Measurements from ENCODE around the gene AADAT. TPM values are rescaled to one million over a fixed set of nuclear protein-coding genes. Genes with fewer than 3 reads are reported as not detected.

AADAT gene
- total and polyA plus RNA-seq, 7 experiments from 2014 or later = not detected

GRCh38 chr4:170080496-170080895, 9.3 kb downstream of the AADAT start:
- Mint-ChIP-seq H3K27ac (no peak overlapping the region), H3K36me3 (peaks cover 0 to 9% (median 0%) of the 10 kb centered on the region in 5 donors), H3K27me3 (peaks cover 14 to 44% (median 37%) of the 10 kb centered on the region in 5 donors), H3K4me3 (no peak overlapping the region), H3K9me3 (peaks cover 0 to 8% (median 0%) of the 10 kb centered on the region in 11 donors), H3K4me1 (no peaks in the 10 kb centered on the region)
- DNase-seq (no peak), ATAC-seq (no peak)
- Histone ChIP-seq H3K4me3 (ENCODE audit: low read length) (no peak overlapping the region), H3K27ac (ENCODE audit: low read depth, low read length) (no peak overlapping the region), H3K9me3 (ENCODE audit: control insufficient read depth in 2 of 3, low read length in 3 of 3) (no peaks in the 10 kb centered on the region), H3K27me3 (ENCODE audit: control insufficient read depth in 2 of 2, insufficient read depth in 2 of 2, low read length in 2 of 2) (no peaks in the 10 kb centered on the region), H3K4me1 (ENCODE audit: control insufficient read depth in 2 of 2, insufficient read depth in 2 of 2, low read length in 2 of 2) (no peaks in the 10 kb centered on the region), H3K36me3 (ENCODE audit: control insufficient read depth in 2 of 3, insufficient read depth in 3 of 3, low read length in 3 of 3) (no peaks in the 10 kb centered on the region)
- POLR2A ChIA-PET = no interaction called here
- CTCF ChIA-PET = no interaction called here
- intact Hi-C loops (cut with micrococcal nuclease) = no loop called here

DNA sequence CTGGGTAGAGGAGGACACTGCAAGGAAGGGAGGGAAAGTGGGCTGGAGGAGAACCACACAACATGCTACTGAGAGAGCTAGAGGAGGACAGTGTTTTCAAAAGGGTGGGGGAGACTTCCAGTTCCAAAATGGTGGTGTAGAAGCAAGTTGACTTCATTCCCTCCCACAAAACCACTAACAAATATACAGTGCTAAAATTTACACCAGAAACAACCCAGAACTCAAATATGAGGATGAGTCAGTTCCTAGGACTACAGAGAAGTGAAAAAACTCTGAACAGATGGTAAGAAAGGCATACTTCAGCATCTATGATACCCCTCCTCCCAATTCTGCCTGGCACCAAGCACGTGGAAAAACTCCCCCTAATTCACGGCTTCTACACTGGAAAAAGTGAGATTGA, 9.8 kb downstream of the AADAT start:
- H3K27me3 Mint-ChIP-seq = peaks cover 14 to 47% (median 37%) of the 10 kb centered on the region in 5 donors
- Histone ChIP-seq H3K27ac (ENCODE audit: low read depth, low read length) (no peak overlapping the region), H3K4me1 (ENCODE audit: control insufficient read depth in 2 of 2, insufficient read depth in 2 of 2, low read length in 2 of 2) (no peaks in the 10 kb centered on the region), H3K9me3 (ENCODE audit: control insufficient read depth in 2 of 3, low read length in 3 of 3) (no peaks in the 10 kb centered on the region), H3K36me3 (ENCODE audit: control insufficient read depth in 2 of 3, insufficient read depth in 3 of 3, low read length in 3 of 3) (no peaks in the 10 kb centered on the region), H3K27me3 (ENCODE audit: control insufficient read depth in 2 of 2, insufficient read depth in 2 of 2, low read length in 2 of 2) (no peaks in the 10 kb centered on the region), H3K4me3 (ENCODE audit: low read length) (no peak overlapping the region)
- H3K27ac Mint-ChIP-seq = no peak overlapping the region
- H3K4me3 Mint-ChIP-seq = no peak overlapping the region
- DNase-seq (no peak), ATAC-seq (no peak)
- H3K9me3 Mint-ChIP-seq = peaks cover 0 to 8% (median 0%) of the 10 kb centered on the region in 11 donors
- intact Hi-C loops (cut with micrococcal nuclease) = no loop called here
- peaks cover 0 to 9% (median 0%) of the 10 kb centered on the region in 5 donors for H3K36me3 Mint-ChIP-seq
- ChIA-PET CTCF (no interaction called here), POLR2A (no interaction called here)
- no peaks in the 10 kb centered on the region for H3K4me1 Mint-ChIP-seq

DNA sequence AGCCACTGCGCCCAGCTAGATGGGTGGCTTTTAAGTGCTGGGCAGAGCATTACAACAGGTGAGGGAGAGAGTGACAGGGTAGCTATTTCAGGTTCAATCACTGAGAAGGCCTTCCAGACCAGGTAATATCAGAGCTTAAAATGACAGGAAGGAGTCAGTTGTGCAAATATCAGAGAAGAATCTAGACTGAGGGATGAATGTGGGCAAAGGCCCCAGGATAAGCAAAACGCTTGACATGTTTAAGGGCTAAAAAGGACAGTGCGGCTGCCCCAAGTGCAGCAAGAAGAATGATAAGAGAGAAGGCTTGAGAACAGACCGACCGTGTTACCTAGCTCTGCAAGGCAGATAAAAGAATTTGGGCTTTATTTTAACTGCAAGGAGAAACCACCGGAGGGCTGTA, 18.6 kb downstream of the AADAT start:
- Histone ChIP-seq H3K36me3 (ENCODE audit: control insufficient read depth in 2 of 3, insufficient read depth in 3 of 3, low read length in 3 of 3) (no peaks in the 10 kb centered on the region), H3K27ac (ENCODE audit: low read depth, low read length) (no peak overlapping the region), H3K27me3 (ENCODE audit: control insufficient read depth in 2 of 2, insufficient read depth in 2 of 2, low read length in 2 of 2) (no peaks in the 10 kb centered on the region), H3K4me3 (ENCODE audit: low read length) (no peak overlapping the region), H3K9me3 (ENCODE audit: control insufficient read depth in 2 of 3, low read length in 3 of 3) (no peaks in the 10 kb centered on the region), H3K4me1 (ENCODE audit: control insufficient read depth in 2 of 2, insufficient read depth in 2 of 2, low read length in 2 of 2) (no peaks in the 10 kb centered on the region)
- intact Hi-C loops (cut with micrococcal nuclease) = no loop called here
- DNase-seq = no peak
- Mint-ChIP-seq H3K27me3 (peaks cover 0 to 19% (median 6%) of the 10 kb centered on the region in 5 donors), H3K4me3 (no peak overlapping the region), H3K27ac (no peak overlapping the region), H3K4me1 (no peaks in the 10 kb centered on the region), H3K9me3 (peaks cover 0 to 2% (median 0%) of the 10 kb centered on the region in 11 donors), H3K36me3 (no peaks in the 10 kb centered on the region)
- ATAC-seq = no peak
- CTCF ChIA-PET = no interaction called here
- POLR2A ChIA-PET = no interaction called here

DNA sequence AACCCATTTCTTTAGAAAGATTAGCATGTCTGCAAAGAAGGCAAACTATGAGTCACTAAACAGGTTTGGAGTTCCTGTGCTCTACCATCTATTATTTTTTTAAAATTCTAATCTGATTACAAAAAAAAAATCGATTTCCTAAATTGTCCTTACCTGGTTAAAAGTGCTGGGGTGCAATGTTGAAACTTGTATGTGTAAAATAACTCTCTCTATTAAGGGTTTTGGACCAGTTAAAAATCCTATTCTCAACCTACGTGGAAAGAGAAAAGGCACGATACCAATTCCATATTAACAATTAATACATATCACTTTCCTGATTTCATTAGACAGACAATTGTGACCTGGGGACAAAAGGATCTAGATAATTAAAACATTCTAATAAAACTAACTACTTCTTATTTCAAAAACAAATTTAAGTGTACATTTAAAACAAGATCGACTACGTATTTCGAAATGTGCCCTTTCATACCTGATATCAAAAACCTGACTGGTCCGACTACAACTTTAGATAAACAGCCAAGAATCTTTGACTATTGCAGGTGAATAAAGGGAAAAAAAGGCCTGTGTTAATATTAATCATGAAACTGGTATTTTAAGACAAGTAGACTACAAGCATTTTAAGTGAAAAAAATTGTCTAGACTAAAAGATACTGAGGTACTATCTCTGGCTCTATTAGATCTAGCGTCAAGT, 21.2 kb downstream of the AADAT start:
- DNase-seq = no peak
- no peaks in the 10 kb centered on the region for H3K9me3 Mint-ChIP-seq
- Histone ChIP-seq H3K9me3 (ENCODE audit: control insufficient read depth in 2 of 3, low read length in 3 of 3) (no peaks in the 10 kb centered on the region), H3K27me3 (ENCODE audit: control insufficient read depth in 2 of 2, insufficient read depth in 2 of 2, low read length in 2 of 2) (no peaks in the 10 kb centered on the region), H3K36me3 (ENCODE audit: control insufficient read depth in 2 of 3, insufficient read depth in 3 of 3, low read length in 3 of 3) (no peaks in the 10 kb centered on the region), H3K4me3 (ENCODE audit: low read length) (no peak overlapping the region), H3K4me1 (ENCODE audit: control insufficient read depth in 2 of 2, insufficient read depth in 2 of 2, low read length in 2 of 2) (no peaks in the 10 kb centered on the region), H3K27ac (ENCODE audit: low read depth, low read length) (no peak overlapping the region)
- no peak overlapping the region for H3K27ac Mint-ChIP-seq
- peaks cover 0 to 8% (median 4%) of the 10 kb centered on the region in 5 donors for H3K27me3 Mint-ChIP-seq
- no peaks in the 10 kb centered on the region for H3K4me1 Mint-ChIP-seq
- no peak overlapping the region for H3K4me3 Mint-ChIP-seq
- intact Hi-C loops (cut with micrococcal nuclease) = no loop called here
- no peak for ATAC-seq
- POLR2A ChIA-PET = no interaction called here
- CTCF ChIA-PET = interaction anchor here (1.1 kb wide), 1 partner anchor 10 kb away, joined by 3 read pairs; no protein-coding TSS in a partner anchor
- no peaks in the 10 kb centered on the region for H3K36me3 Mint-ChIP-seq

- Mint-ChIP-seq H3K36me3 (no peaks in the 10 kb centered on the region), H3K27ac (no peak overlapping the region), H3K9me3 (no peaks in the 10 kb centered on the region), H3K27me3 (peaks cover 5 to 19% (median 12%) of the 10 kb centered on the region in 5 donors), H3K4me3 (no peak overlapping the region), H3K4me1 (no peaks in the 10 kb centered on the region)
- Histone ChIP-seq H3K4me1 (ENCODE audit: control insufficient read depth in 2 of 2, insufficient read depth in 2 of 2, low read length in 2 of 2) (no peaks in the 10 kb centered on the region), H3K9me3 (ENCODE audit: control insufficient read depth in 2 of 3, low read length in 3 of 3) (no peaks in the 10 kb centered on the region), H3K36me3 (ENCODE audit: control insufficient read depth in 2 of 3, insufficient read depth in 3 of 3, low read length in 3 of 3) (no peaks in the 10 kb centered on the region), H3K4me3 (ENCODE audit: low read length) (no peak overlapping the region), H3K27me3 (ENCODE audit: control insufficient read depth in 2 of 2, insufficient read depth in 2 of 2, low read length in 2 of 2) (no peaks in the 10 kb centered on the region), H3K27ac (ENCODE audit: low read depth, low read length) (no peak overlapping the region)
- ChIA-PET POLR2A (no interaction called here), CTCF (no interaction called here)
- intact Hi-C loops (cut with micrococcal nuclease) = no loop called here
- no peak for DNase-seq
- ATAC-seq = no peak
Observed at GRCh38 chr4:170059421-170059820, 30.3 kb downstream of the AADAT start.

DNA sequence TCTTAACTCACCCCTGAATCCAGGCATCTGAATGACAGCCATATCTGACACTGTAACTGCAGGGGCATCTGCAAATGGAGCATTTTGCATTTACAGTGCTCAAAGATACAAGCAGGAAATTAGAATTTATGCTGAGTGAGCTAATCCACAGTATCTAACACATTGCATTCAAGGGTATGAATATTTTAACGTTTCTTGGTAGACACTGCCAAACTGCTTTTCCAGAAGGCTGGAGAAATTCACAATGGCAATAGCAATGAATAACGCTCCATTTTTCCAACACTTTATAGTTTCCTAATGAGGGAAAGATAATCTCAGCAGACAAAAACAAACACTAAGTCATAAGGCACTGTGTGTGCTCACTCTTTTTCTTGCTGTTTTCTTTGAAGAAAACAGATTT, 30.9 kb downstream of the AADAT start:
- Mint-ChIP-seq H3K9me3 (no peaks in the 10 kb centered on the region), H3K4me1 (no peaks in the 10 kb centered on the region)
- CTCF ChIA-PET = interaction anchor here (1.4 kb wide), 1 partner anchor 11 kb away, joined by 3 read pairs; no protein-coding TSS in a partner anchor

DNA sequence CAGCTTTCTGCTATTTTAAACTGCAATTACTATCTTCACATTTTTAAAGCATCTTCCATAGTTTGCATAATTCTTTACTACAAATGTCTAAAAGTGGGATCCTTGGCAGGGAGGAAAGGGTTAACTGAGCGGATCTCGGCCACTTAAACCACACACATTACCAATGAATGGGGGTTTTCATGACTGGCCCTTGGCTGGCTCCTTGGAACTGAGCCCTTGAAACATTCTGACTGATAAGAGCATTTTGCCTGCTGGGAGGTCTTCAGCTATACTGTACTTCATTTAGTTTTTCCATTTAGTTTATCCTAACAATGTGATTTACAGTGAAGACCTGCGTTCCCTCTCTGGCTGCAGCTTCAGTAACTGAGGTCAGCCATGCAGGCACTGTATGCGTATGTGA, 31.9 kb downstream of the AADAT start:
- no peak for DNase-seq
- Mint-ChIP-seq H3K9me3 (no peaks in the 10 kb centered on the region), H3K4me1 (no peaks in the 10 kb centered on the region), H3K4me3 (no peak overlapping the region), H3K36me3 (no peaks in the 10 kb centered on the region), H3K27me3 (peaks cover 4 to 19% (median 9%) of the 10 kb centered on the region in 5 donors), H3K27ac (no peak overlapping the region)
- ChIA-PET POLR2A (no interaction called here), CTCF (interaction anchor here (1.4 kb wide), 1 partner anchor 12 kb away, joined by 3 read pairs; no protein-coding TSS in a partner anchor)
- no peak for ATAC-seq
- Histone ChIP-seq H3K4me1 (ENCODE audit: control insufficient read depth in 2 of 2, insufficient read depth in 2 of 2, low read length in 2 of 2) (no peaks in the 10 kb centered on the region), H3K27me3 (ENCODE audit: control insufficient read depth in 2 of 2, insufficient read depth in 2 of 2, low read length in 2 of 2) (no peaks in the 10 kb centered on the region), H3K9me3 (ENCODE audit: control insufficient read depth in 2 of 3, low read length in 3 of 3) (no peaks in the 10 kb centered on the region), H3K27ac (ENCODE audit: low read depth, low read length) (no peak overlapping the region), H3K4me3 (ENCODE audit: low read length) (no peak overlapping the region), H3K36me3 (ENCODE audit: control insufficient read depth in 2 of 3, insufficient read depth in 3 of 3, low read length in 3 of 3) (no peaks in the 10 kb centered on the region)
- intact Hi-C loops (cut with micrococcal nuclease) = no loop called here

More for the DNA sequence above, 30.9 kb downstream of the AADAT start:
- Mint-ChIP-seq H3K27me3 (peaks cover 4 to 20% (median 16%) of the 10 kb centered on the region in 5 donors), H3K4me3 (no peak overlapping the region), H3K27ac (no peak overlapping the region), H3K36me3 (no peaks in the 10 kb centered on the region)
- Histone ChIP-seq H3K4me3 (ENCODE audit: low read length) (no peak overlapping the region), H3K4me1 (ENCODE audit: control insufficient read depth in 2 of 2, insufficient read depth in 2 of 2, low read length in 2 of 2) (no peaks in the 10 kb centered on the region), H3K27me3 (ENCODE audit: control insufficient read depth in 2 of 2, insufficient read depth in 2 of 2, low read length in 2 of 2) (no peaks in the 10 kb centered on the region), H3K9me3 (ENCODE audit: control insufficient read depth in 2 of 3, low read length in 3 of 3) (no peaks in the 10 kb centered on the region), H3K36me3 (ENCODE audit: control insufficient read depth in 2 of 3, insufficient read depth in 3 of 3, low read length in 3 of 3) (no peaks in the 10 kb centered on the region), H3K27ac (ENCODE audit: low read depth, low read length) (no peak overlapping the region)
- POLR2A ChIA-PET = no interaction called here
- ATAC-seq (no peak), DNase-seq (no peak)
- intact Hi-C loops (cut with micrococcal nuclease) = no loop called here
